ENCODE results near the gene FBXO4.

Gene FBXO4

DNA sequence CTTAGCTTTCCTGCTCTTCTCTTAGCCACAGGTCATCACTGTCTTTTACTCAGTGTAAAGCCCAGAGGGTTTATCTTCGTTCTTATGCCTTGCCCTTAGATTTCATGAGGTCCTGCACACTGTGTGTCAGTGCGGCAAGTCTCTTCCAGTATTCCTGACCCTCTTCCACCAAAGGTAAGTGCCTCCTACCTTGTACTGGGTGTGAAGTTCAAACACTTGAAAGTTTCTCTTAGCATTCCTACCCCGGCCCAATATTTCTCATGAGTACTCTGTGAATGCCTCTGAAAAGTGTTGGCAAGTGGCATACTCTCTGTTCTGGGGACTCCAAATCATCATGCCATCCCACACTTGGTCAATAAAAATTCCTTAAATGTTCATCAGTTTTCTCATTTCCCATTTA lies 37.4 kb downstream of the FBXO4 start:
- CTCF ChIA-PET: no interaction called here
- POLR2A ChIA-PET: no interaction called here
- TF ChIP-seq FOXK2 (IDR thresholded peaks at IDR 0.05) (no peak), FOXM1 (IDR thresholded peaks at IDR 0.05; ENCODE audit: borderline replicate concordance) (no peak), HDGF (IDR thresholded peaks at IDR 0.05; ENCODE audit: borderline replicate concordance) (no peak), TARDBP (IDR thresholded peaks at IDR 0.05) (no peak)
- no peak for DNase-seq (ENCODE audit: extremely low spot score)

DNA sequence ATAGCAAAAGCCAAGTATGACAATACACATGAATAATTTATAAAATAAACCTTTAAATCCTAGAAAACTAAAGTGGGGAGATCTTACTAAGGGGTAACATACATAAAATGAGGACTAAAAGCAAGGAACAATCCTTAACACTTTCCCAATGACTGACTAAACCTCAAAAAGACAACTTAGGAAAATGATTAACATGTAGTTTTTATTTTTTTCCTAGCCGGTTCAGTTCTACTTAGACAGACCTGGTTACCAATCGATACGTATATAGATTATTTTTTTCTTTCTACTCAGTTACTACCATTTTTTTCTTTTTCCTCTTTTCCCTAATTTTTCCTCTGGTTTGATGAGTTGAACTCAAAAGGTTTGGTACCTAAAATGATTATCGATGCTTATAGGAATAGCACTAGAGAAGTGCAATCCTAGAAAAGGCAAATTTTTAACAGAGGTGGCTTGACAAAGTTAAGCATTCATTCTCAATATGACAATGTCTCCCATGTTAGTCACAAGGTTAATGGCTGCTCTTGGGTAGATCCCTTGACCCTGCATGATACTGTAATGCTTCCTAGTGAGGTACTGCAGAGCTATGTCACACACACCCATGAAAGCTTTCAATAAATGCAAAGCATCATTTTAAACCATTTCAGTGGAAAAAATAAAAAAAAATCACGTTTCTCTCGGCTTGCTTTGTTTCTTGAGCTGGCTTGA lies 41.5 kb downstream of the FBXO4 start:
- POLR2A ChIA-PET: interaction anchor here (0.7 kb wide), 1 partner anchor 17 kb away, joined by 3 read pairs; no protein-coding TSS in a partner anchor
- CTCF ChIA-PET: no interaction called here
- DNase-seq (ENCODE audit: extremely low spot score): no peak
- TF ChIP-seq L3MBTL2 (conservative IDR thresholded peaks at IDR 0.05) (no peak), SUZ12 (IDR thresholded peaks at IDR 0.05) (no peak), ELF4 (IDR thresholded peaks at IDR 0.05) (no peak), FOXK2 (IDR thresholded peaks at IDR 0.05) (no peak), NFRKB (IDR thresholded peaks at IDR 0.05) (no peak), HDGF (IDR thresholded peaks at IDR 0.05; ENCODE audit: borderline replicate concordance) (no peak), ZNF384 (IDR thresholded peaks at IDR 0.05) (no peak), LEF1 (IDR thresholded peaks at IDR 0.05; ENCODE audit: borderline replicate concordance) (no peak), SP1 (IDR thresholded peaks at IDR 0.05) (no peak), TARDBP (IDR thresholded peaks at IDR 0.05) (no peak), FOXA1 (IDR thresholded peaks at IDR 0.05) (no peak), CTBP1 (IDR thresholded peaks at IDR 0.05; ENCODE audit: borderline replicate concordance) (no peak), ARNT (IDR thresholded peaks at IDR 0.05) (no peak), BHLHE40 (IDR thresholded peaks at IDR 0.05; ENCODE audit: borderline replicate concordance) (no peak), FOXM1 (IDR thresholded peaks at IDR 0.05; ENCODE audit: borderline replicate concordance) (no peak)
- TF ChIP-seq, protein P1, sequence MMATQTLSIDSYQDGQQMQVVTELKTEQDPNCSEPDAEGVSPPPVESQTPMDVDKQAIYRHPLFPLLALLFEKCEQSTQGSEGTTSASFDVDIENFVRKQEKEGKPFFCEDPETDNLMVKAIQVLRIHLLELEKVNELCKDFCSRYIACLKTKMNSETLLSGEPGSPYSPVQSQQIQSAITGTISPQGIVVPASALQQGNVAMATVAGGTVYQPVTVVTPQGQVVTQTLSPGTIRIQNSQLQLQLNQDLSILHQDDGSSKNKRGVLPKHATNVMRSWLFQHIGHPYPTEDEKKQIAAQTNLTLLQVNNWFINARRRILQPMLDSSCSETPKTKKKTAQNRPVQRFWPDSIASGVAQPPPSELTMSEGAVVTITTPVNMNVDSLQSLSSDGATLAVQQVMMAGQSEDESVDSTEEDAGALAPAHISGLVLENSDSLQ (IDR thresholded peaks at IDR 0.05): no peak

DNA sequence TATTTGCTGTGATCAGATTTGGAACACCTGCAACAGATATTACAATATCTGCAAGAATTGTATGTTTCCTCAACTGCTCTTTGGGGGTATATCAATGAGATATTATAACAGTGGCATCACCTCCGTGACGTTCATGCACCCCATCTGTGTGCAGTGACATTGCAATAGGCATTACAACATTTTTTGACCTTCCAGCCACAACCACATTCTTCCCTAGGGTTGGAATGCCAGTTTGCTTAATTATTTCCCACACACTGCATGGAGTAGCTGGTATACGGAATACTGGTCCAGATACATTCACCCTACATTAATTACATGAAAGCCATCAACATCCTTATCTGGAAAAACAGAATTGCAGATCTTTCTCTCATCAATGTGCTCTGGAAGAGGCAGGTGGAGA lies 42.3 kb downstream of the FBXO4 start:
- POLR2A ChIA-PET: interaction anchor here (0.7 kb wide), 1 partner anchor 18 kb away, joined by 3 read pairs; no protein-coding TSS in a partner anchor
- TF ChIP-seq FOXA1 (IDR thresholded peaks at IDR 0.05) (no peak), CTBP1 (IDR thresholded peaks at IDR 0.05; ENCODE audit: borderline replicate concordance) (no peak), TARDBP (IDR thresholded peaks at IDR 0.05) (no peak), ELF4 (IDR thresholded peaks at IDR 0.05) (no peak), HDGF (IDR thresholded peaks at IDR 0.05; ENCODE audit: borderline replicate concordance) (no peak), L3MBTL2 (conservative IDR thresholded peaks at IDR 0.05) (no peak), BHLHE40 (IDR thresholded peaks at IDR 0.05; ENCODE audit: borderline replicate concordance) (no peak), SP1 (IDR thresholded peaks at IDR 0.05) (no peak), SUZ12 (IDR thresholded peaks at IDR 0.05) (no peak)
- no peak for DNase-seq (ENCODE audit: extremely low spot score)
- CTCF ChIA-PET: no interaction called here

DNA sequence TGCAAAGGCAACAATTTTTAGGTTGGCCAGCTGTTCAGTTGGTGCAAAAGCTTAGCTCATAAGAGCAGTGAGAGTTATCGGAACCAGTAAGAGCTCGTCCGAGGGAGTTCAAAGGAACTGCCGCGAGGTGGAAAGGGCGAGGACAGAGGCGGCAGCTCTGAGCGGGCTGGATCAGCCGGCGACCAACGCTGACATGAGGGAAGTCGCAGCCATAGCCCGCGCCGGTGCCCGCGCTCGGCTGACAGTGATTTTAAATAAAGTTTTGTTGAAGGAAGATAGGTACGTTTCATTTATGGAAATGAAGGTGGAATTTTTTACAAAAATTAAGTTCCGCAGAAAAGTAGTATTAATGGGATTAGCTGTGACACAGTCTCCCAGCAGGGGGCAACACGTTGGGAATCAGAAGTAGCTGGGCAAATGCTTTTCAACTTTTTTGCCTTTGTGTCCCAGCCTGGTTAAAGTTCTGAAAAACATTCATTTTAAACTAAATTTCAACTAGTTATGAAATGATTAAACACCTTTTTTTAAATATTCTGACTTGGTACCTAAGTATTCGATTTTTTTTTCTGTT lies 43.2 kb downstream of the FBXO4 start:
- DNase-seq (ENCODE audit: extremely low spot score): no peak
- ChIA-PET POLR2A (no interaction called here), CTCF (no interaction called here)
- TF ChIP-seq FOXK2 (IDR thresholded peaks at IDR 0.05): no peak
- no peak for TF ChIP-seq ARNT (IDR thresholded peaks at IDR 0.05)
- no peak for TF ChIP-seq TARDBP (IDR thresholded peaks at IDR 0.05)
- TF ChIP-seq, protein P1 (IDR thresholded peaks at IDR 0.05): no peak
- no peak for TF ChIP-seq L3MBTL2 (conservative IDR thresholded peaks at IDR 0.05)
- TF ChIP-seq ZNF384 (IDR thresholded peaks at IDR 0.05): no peak
- no peak for TF ChIP-seq HDGF (IDR thresholded peaks at IDR 0.05; ENCODE audit: borderline replicate concordance)
- TF ChIP-seq ELF4 (IDR thresholded peaks at IDR 0.05): no peak
- no peak for TF ChIP-seq LEF1 (IDR thresholded peaks at IDR 0.05; ENCODE audit: borderline replicate concordance)
- no peak for TF ChIP-seq SUZ12 (IDR thresholded peaks at IDR 0.05)
- no peak for TF ChIP-seq SP1 (IDR thresholded peaks at IDR 0.05)
- TF ChIP-seq FOXA1 (IDR thresholded peaks at IDR 0.05): no peak
- no peak for TF ChIP-seq FOXM1 (IDR thresholded peaks at IDR 0.05; ENCODE audit: borderline replicate concordance)

DNA sequence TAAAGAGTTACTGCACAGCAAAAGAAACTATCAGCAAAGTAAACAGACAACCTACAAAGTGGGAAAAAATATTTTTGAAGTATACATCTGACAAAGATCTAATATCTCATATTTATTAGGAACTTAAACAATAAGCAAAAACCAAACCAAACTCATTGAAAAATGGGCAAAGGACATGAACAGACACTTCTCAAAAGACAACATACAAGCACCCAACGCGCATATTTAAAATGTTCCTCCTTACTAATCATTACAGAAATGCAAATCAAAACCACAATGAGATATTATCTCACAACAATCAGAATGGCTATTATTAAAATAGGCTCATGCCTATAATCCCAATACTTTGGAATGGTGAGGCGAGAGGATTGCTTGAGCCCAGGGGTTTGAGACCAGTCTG lies 48.0 kb downstream of the FBXO4 start:
- no peak for DNase-seq (ENCODE audit: extremely low spot score)
- TF ChIP-seq CTBP1 (IDR thresholded peaks at IDR 0.05; ENCODE audit: borderline replicate concordance): no peak
- no peak for TF ChIP-seq LEF1 (IDR thresholded peaks at IDR 0.05; ENCODE audit: borderline replicate concordance)
- no peak for TF ChIP-seq FOXM1 (IDR thresholded peaks at IDR 0.05; ENCODE audit: borderline replicate concordance)
- TF ChIP-seq NFRKB (IDR thresholded peaks at IDR 0.05): no peak
- TF ChIP-seq BHLHE40 (IDR thresholded peaks at IDR 0.05; ENCODE audit: borderline replicate concordance): no peak
- TF ChIP-seq L3MBTL2 (conservative IDR thresholded peaks at IDR 0.05): no peak
- no peak for TF ChIP-seq ZNF384 (IDR thresholded peaks at IDR 0.05)
- no peak for TF ChIP-seq ELF4 (IDR thresholded peaks at IDR 0.05)
- TF ChIP-seq HDGF (IDR thresholded peaks at IDR 0.05; ENCODE audit: borderline replicate concordance): no peak
- TF ChIP-seq TARDBP (IDR thresholded peaks at IDR 0.05): no peak
- TF ChIP-seq, protein P1 (IDR thresholded peaks at IDR 0.05): no peak
- TF ChIP-seq ARNT (IDR thresholded peaks at IDR 0.05): no peak
- no peak for TF ChIP-seq FOXK2 (IDR thresholded peaks at IDR 0.05)
- no peak for TF ChIP-seq SUZ12 (IDR thresholded peaks at IDR 0.05)
- ChIA-PET CTCF (no interaction called here), POLR2A (no interaction called here)

DNA sequence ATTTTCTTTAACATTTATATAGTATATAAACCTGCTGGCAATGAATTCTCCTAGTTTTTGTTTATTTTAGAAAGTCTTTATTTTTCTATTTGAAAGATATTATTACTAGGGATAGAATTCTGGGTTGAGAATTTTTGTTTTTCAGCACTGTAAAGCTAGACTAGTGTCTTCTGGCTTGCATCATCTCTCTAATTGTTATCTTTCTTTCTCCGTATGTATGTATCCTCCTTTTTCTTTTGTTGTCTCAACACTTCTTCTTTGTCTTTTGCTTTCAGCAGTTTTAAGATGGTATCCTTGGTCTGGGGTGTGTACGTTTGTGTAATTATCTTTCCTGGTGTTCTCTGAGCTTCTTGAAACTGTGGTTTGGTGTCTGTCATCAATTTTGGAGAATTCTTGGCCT lies 48.8 kb downstream of the FBXO4 start:
- ChIA-PET POLR2A (no interaction called here), CTCF (no interaction called here)
- DNase-seq (ENCODE audit: extremely low spot score): no peak
- no peak for TF ChIP-seq FOXK2 (IDR thresholded peaks at IDR 0.05)
- no peak for TF ChIP-seq NFRKB (IDR thresholded peaks at IDR 0.05)
- TF ChIP-seq, protein P1 (IDR thresholded peaks at IDR 0.05): no peak
- no peak for TF ChIP-seq FOXA1 (IDR thresholded peaks at IDR 0.05)
- TF ChIP-seq FOXM1 (IDR thresholded peaks at IDR 0.05; ENCODE audit: borderline replicate concordance): no peak
- TF ChIP-seq SP1 (IDR thresholded peaks at IDR 0.05): no peak
- no peak for TF ChIP-seq TARDBP (IDR thresholded peaks at IDR 0.05)
- no peak for TF ChIP-seq CTBP1 (IDR thresholded peaks at IDR 0.05; ENCODE audit: borderline replicate concordance)
- TF ChIP-seq L3MBTL2 (conservative IDR thresholded peaks at IDR 0.05): no peak
- no peak for TF ChIP-seq BHLHE40 (IDR thresholded peaks at IDR 0.05; ENCODE audit: borderline replicate concordance)
- no peak for TF ChIP-seq ZNF384 (IDR thresholded peaks at IDR 0.05)
- no peak for TF ChIP-seq LEF1 (IDR thresholded peaks at IDR 0.05; ENCODE audit: borderline replicate concordance)
- TF ChIP-seq SUZ12 (IDR thresholded peaks at IDR 0.05): no peak
- TF ChIP-seq ELF4 (IDR thresholded peaks at IDR 0.05): no peak
- no peak for TF ChIP-seq HDGF (IDR thresholded peaks at IDR 0.05; ENCODE audit: borderline replicate concordance)
- TF ChIP-seq ARNT (IDR thresholded peaks at IDR 0.05): no peak
